Breast epithelium (tissue), 4 donors: Measurements from ENCODE around the gene THSD7B. TPM values are rescaled to one million over a fixed set of nuclear protein-coding genes. Genes with fewer than 3 reads are reported as not detected.

Source experiments
- DNase-seq, 2 donors: peaks; one replicate each; pipeline ENCODE4 v3.0.0-alpha.2; 2019; ENCODE audit warnings: low spot score in 2 of 2
- H3K27ac ChIP-seq, 2 donors: fragments of 200-600 bp; sonication (generic) in 1 of 2; one replicate each; pipeline ENCODE4 v1.5.1; 2016 to 2019; ENCODE audit warnings: mild to moderate bottlenecking in 1 of 2
- H3K27me3 ChIP-seq, 2 donors: fragments of 200-600 bp; sonication (generic) in 1 of 2; one replicate each; pipeline versions ENCODE4 v1.5.1 to v1.6.0; 2017 to 2019; ENCODE audit warnings: control low read depth in 1 of 2, mild to moderate bottlenecking in 1 of 2
- H3K36me3 ChIP-seq: fragments of 200-600 bp; one replicate; pipeline ENCODE4 v1.5.1; 2019
- H3K4me1 ChIP-seq, 2 donors: fragments of 200-600 bp; sonication (generic); one replicate each; pipeline ENCODE4 v1.5.1; 2016 to 2019; ENCODE audit warnings: control low read depth in 1 of 2
- H3K4me3 ChIP-seq, 3 donors: fragments of 200-600 bp; sonication (generic); 1 replicate in 2 of 3; 2 replicates in 1 of 3; pipeline ENCODE4 v1.5.1; 2016 to 2019; ENCODE audit warnings: mild to moderate bottlenecking in 3 of 3, moderate library complexity in 2 of 3
- H3K9me3 ChIP-seq, 2 donors: fragments of 200-600 bp; sonication (generic) in 1 of 2; one replicate each; pipeline ENCODE4 v1.5.1; 2016 to 2019; ENCODE audit warnings: control low read depth in 1 of 2
- POLR2A ChIP-seq: fragments of 450-650 bp; IDR thresholded peaks from one replicate; pipeline ENCODE4 v1.6.1; 2016; ENCODE audit warnings: antibody characterized with exemption, mild to moderate bottlenecking, moderate library complexity
- POLR2AphosphoS5 ChIP-seq, 3 donors: sonication (generic); formaldehyde crosslinking; IDR thresholded peaks; one replicate each; pipeline ENCODE4 v1.6.1; 2017; ENCODE audit warnings: antibody characterized with exemption in 3 of 3
- intact Hi-C: fragments of 100-400 bp; cut with DNase I; formaldehyde crosslinking; loops from one replicate; pipeline ENCODE4 v1.15.1; 2023; ENCODE audit warnings: low total_unique reads
- total RNA-seq, 3 donors: library from RNA; depleted of rRNA; stranded (reverse); fragments of >200 nt; gene quantifications; one replicate each; pipeline ENCODE4 v1.1.0, GENCODE V29; 2016
- TF ChIP-seq, protein P1 (sequence below), 3 donors: fragments of 450-650 bp; IDR thresholded peaks; one replicate each; pipeline ENCODE4 v1.5.1; 2016 to 2017; ENCODE audit warnings: antibody characterized with exemption in 3 of 3, mild to moderate bottlenecking in 3 of 3, moderate library complexity in 3 of 3

Gene THSD7B
- total RNA-seq, 3 donors from 2014 or later = 0.73 to 3.3 (median 2.1) TPM

DNA sequence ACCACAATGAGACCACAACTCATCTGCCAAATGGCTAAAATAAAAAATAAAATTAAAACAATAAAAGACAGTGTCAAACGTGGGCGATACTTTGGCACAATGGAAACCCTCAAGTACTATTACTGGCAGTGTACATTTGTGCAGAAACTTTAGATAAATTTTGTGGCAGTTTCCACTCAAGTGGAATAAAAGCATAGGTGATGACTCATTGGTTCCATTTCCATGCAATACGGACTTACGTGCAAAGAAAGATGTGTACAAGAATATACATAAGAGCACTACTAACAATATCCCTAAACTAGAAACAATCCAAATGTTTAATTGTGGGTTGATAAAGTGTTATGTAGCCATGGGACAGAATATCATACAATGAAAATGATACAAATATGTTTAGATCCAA lies 940.0 kb downstream of the THSD7B start:
- Histone ChIP-seq H3K4me3 (no peak overlapping the region), H3K27me3 (no peaks in the 10 kb centered on the region), H3K36me3 (no peaks in the 10 kb centered on the region), H3K4me1 (no peaks in the 10 kb centered on the region), H3K9me3 (peaks cover 0 to 10% of the 10 kb centered on the region in 2 donors), H3K27ac (no peak overlapping the region)
- no peak for DNase-seq
- no peak for TF ChIP-seq POLR2A
- TF ChIP-seq POLR2AphosphoS5 (IDR thresholded peaks at IDR 0.05) = no peak
- TF ChIP-seq, protein P1, sequence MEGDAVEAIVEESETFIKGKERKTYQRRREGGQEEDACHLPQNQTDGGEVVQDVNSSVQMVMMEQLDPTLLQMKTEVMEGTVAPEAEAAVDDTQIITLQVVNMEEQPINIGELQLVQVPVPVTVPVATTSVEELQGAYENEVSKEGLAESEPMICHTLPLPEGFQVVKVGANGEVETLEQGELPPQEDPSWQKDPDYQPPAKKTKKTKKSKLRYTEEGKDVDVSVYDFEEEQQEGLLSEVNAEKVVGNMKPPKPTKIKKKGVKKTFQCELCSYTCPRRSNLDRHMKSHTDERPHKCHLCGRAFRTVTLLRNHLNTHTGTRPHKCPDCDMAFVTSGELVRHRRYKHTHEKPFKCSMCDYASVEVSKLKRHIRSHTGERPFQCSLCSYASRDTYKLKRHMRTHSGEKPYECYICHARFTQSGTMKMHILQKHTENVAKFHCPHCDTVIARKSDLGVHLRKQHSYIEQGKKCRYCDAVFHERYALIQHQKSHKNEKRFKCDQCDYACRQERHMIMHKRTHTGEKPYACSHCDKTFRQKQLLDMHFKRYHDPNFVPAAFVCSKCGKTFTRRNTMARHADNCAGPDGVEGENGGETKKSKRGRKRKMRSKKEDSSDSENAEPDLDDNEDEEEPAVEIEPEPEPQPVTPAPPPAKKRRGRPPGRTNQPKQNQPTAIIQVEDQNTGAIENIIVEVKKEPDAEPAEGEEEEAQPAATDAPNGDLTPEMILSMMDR (IDR thresholded peaks at IDR 0.05) = no peak
- intact Hi-C loops = no loop called here

DNA sequence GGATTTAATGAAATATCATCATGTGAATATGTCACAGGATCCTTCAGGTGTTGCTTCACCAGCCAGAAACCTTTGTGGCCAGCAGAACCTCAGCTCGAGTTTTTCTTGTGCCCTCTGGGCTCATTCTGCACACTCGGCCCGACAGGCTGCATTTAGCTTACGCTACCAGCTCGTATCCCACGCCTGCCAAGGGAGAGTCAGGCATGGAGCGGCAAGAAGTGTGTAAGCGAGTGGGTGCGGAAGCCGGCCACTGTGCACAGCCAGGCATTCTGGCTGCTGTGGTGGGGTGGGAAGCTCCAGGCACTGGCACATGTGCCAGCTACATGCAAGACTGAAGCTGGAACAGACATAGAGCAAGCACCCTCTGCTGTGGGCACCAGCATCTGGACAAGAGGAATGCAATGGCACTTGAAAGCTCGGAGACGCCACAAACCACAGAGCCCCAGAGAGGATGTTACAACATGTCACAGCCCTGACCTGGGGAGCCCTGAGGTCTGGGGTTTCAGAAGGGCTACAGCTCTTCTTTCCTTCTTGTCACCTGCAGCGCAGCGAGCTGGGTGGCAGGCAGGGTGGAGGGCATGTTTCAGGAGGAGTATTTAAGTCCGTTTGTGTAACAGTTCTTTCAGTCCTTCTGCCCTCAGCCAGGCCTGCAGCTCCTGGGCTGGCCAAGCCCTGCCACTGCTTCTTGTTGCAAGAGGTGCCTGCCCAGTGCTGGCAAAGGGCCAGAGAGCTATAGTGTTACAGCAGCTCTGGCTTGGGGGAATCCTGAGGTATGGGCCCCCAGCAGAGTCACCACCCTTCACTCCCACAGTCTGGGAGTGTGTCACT lies 941.7 kb downstream of the THSD7B start:
- intact Hi-C loops = no loop called here
- Histone ChIP-seq H3K36me3 (no peaks in the 10 kb centered on the region), H3K27ac (no peak overlapping the region), H3K9me3 (peaks cover 5 to 12% of the 10 kb centered on the region in 2 donors), H3K4me3 (no peak overlapping the region), H3K4me1 (no peaks in the 10 kb centered on the region), H3K27me3 (no peaks in the 10 kb centered on the region)
- DNase-seq = no peak
- TF ChIP-seq POLR2A (no peak), POLR2AphosphoS5 (IDR thresholded peaks at IDR 0.05) (no peak)
- TF ChIP-seq, protein P1 (IDR thresholded peaks at IDR 0.05) = no peak

DNA sequence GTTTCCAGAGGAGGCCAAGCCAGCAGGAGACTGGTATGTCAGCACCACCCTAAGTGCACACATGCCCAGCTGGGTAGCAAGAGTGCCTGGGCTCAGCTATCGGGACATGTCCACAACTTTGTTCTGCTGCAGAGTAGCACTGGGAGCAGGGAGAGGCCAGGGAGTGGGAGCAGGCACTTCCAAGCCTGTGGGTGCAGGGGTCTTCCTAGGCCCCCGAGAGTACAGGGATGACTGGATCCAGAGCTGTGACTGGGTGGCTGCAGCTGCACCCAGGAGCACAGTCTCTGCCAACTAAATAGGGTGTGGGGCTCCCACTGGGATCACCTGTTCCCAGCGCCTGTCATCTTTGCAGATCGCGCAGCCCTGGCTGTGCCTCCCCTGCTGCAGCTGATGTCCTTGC lies 943.0 kb downstream of the THSD7B start:
- intact Hi-C loops = no loop called here

DNA sequence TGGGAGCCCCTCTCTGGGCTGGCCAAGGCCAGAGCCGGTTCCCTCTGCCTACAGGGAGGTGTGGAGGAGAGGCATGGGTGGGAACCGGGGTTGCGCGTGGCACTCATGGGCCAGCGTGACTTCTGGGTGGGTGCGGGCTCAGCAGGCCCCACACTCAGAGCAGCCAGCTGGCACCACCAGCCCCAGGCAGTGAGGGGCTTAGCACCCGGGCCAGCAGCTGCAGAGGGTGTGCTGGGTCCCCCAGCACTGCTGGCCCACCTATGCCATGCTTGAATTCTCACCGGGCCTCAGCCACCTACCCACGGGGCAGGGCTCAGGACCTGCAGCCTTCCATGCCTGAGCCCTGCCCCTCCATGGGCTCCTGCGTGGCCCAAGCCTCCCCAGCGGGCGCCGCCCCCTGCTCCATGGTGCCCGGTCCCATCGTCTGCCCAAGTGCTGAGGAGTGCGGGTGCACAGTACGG lies 950.4 kb downstream of the THSD7B start:
- Histone ChIP-seq H3K36me3 (no peaks in the 10 kb centered on the region), H3K9me3 (peaks cover 2 to 18% of the 10 kb centered on the region in 2 donors), H3K27ac (no peak overlapping the region), H3K4me1 (no peaks in the 10 kb centered on the region), H3K27me3 (no peaks in the 10 kb centered on the region), H3K4me3 (no peak overlapping the region)
- intact Hi-C loops = no loop called here
- no peak for DNase-seq
- TF ChIP-seq, protein P1 (IDR thresholded peaks at IDR 0.05) = no peak
- no peak for TF ChIP-seq POLR2A
- no peak for TF ChIP-seq POLR2AphosphoS5 (IDR thresholded peaks at IDR 0.05)

More for the DNA sequence above, 943.0 kb downstream of the THSD7B start:
- Histone ChIP-seq H3K36me3 (no peaks in the 10 kb centered on the region), H3K9me3 (peaks cover 5 to 11% of the 10 kb centered on the region in 2 donors), H3K4me1 (no peaks in the 10 kb centered on the region), H3K27me3 (no peaks in the 10 kb centered on the region), H3K27ac (no peak overlapping the region), H3K4me3 (no peak overlapping the region)
- DNase-seq = no peak
- TF ChIP-seq POLR2A (no peak), POLR2AphosphoS5 (IDR thresholded peaks at IDR 0.05) (no peak)
- TF ChIP-seq, protein P1 (IDR thresholded peaks at IDR 0.05) = no peak

DNA sequence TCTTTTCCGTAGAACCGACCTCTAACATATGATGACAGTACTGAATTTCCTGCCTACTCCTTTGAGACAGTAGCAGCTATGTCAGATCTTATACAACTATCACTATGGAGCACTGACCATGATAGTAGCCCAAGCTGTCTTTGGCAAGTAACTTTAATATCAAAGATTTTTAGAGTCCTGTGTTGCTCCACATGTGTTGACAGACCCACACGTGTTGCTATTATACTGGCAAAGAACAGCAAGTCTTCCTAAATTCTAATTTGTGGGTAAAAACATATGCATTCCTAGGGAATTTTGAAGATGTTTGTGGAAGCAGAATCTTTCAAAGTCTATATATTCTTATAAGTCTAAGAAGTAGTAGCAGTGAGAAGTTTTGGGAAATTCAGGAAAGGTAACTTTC lies 953.4 kb downstream of the THSD7B start:
- Histone ChIP-seq H3K27me3 (no peaks in the 10 kb centered on the region), H3K27ac (no peak overlapping the region), H3K9me3 (peaks cover 0 to 17% of the 10 kb centered on the region in 2 donors), H3K4me3 (no peak overlapping the region), H3K4me1 (no peaks in the 10 kb centered on the region), H3K36me3 (no peaks in the 10 kb centered on the region)
- no peak for TF ChIP-seq POLR2AphosphoS5 (IDR thresholded peaks at IDR 0.05)
- TF ChIP-seq, protein P1 (IDR thresholded peaks at IDR 0.05) = no peak
- DNase-seq = no peak
- intact Hi-C loops = no loop called here
